ENCODE results near the gene GPR137. TPM values are rescaled to one million over a fixed set of nuclear protein-coding genes. Genes with fewer than 3 reads are reported as not detected.
A peak's percentile ranks its signal among the peaks of the same experiment; 100 is the strongest.

The GPR137 gene
- total RNA-seq, 2 donors from 2014 or later = 40.6 to 41.4 TPM

GRCh38 chr11:64334764-64335735, 49.4 kb downstream of the GPR137 start:
- H3K9me3 Mint-ChIP-seq = no peaks in the 10 kb centered on the region
- peaks cover 19% of the 10 kb centered on the region for H3K4me1 Mint-ChIP-seq
- peak overlapping the region; percentile 86 for H3K27ac Mint-ChIP-seq
- H3K27me3 Mint-ChIP-seq = no peaks in the 10 kb centered on the region
- H3K4me3 Mint-ChIP-seq = peak overlapping the region; percentile 41
- ATAC-seq (replicated peaks) = peak; percentile 75
- H3K36me3 Mint-ChIP-seq (ENCODE audit: low read depth) = peaks cover 34% of the 10 kb centered on the region

GRCh38 chr11:64337538-64338249, 52.0 kb downstream of the GPR137 start:
- H3K4me1 Mint-ChIP-seq = peaks cover 13% of the 10 kb centered on the region
- H3K4me3 Mint-ChIP-seq = peak overlapping the region; percentile 96
- ATAC-seq (replicated peaks) = no peak
- peaks cover 52% of the 10 kb centered on the region for H3K36me3 Mint-ChIP-seq (ENCODE audit: low read depth)
- H3K27me3 Mint-ChIP-seq = no peaks in the 10 kb centered on the region
- peak overlapping the region; percentile 30 for H3K27ac Mint-ChIP-seq
- no peaks in the 10 kb centered on the region for H3K9me3 Mint-ChIP-seq

- no peak for ATAC-seq (replicated peaks)
- H3K4me1 Mint-ChIP-seq = peaks cover 13% of the 10 kb centered on the region
- no peaks in the 10 kb centered on the region for H3K9me3 Mint-ChIP-seq
- peaks cover 48% of the 10 kb centered on the region for H3K36me3 Mint-ChIP-seq (ENCODE audit: low read depth)
- no peaks in the 10 kb centered on the region for H3K27me3 Mint-ChIP-seq
- peak overlapping the region; percentile 97 for H3K27ac Mint-ChIP-seq
- peak overlapping the region; percentile 96 for H3K4me3 Mint-ChIP-seq
Observed at GRCh38 chr11:64338716-64339115, 53.1 kb downstream of the GPR137 start.

Other genes with a start within 250 kb of the GPR137 start
- not detected for gene FLRT1, start 249.9 kb upstream of the GPR137 start, total RNA-seq
- 1 to 10 TPM; 5.4 to 9.6 TPM for gene MACROD1, start 119.7 kb upstream of the GPR137 start, total RNA-seq
- gene STIP1, start 99.7 kb upstream of the GPR137 start, total RNA-seq = 100 to 1,000 TPM; 259 to 462 TPM
- gene FERMT3, start 79.1 kb upstream of the GPR137 start, total RNA-seq = 100 to 1,000 TPM; 172 to 191 TPM
- 10 to 100 TPM; 20.3 to 48.4 TPM for gene TRPT1, start 59.7 kb upstream of the GPR137 start, total RNA-seq
- gene NUDT22, start 59.6 kb upstream of the GPR137 start, total RNA-seq = 10 to 100 TPM; 77.4 to 98.4 TPM
- 10 to 100 TPM; 19.9 to 39.7 TPM for gene DNAJC4, start 55.3 kb upstream of the GPR137 start, total RNA-seq
- gene VEGFB, start 51.3 kb upstream of the GPR137 start, total RNA-seq = 10 to 100 TPM; 74.1 to 83.5 TPM
- 10 to 100 TPM; 16.3 to 45.2 TPM for gene FKBP2, start 44.8 kb upstream of the GPR137 start, total RNA-seq
- 100 to 1,000 TPM; 236 to 276 TPM for gene PPP1R14B, start 38.9 kb upstream of the GPR137 start, total RNA-seq
- 10 to 100 TPM; 13.1 to 22.8 TPM for gene PLCB3, start 34.3 kb upstream of the GPR137 start, total RNA-seq
- gene BAD, start 1.2 kb upstream of the GPR137 start, total RNA-seq = 10 to 100 TPM; 21.5 to 38.5 TPM
- gene KCNK4, start 5.5 kb downstream of the GPR137 start, total RNA-seq = not detected
- gene CATSPERZ, start 14.5 kb downstream of the GPR137 start, total RNA-seq = not detected
- gene ESRRA, start 19.7 kb downstream of the GPR137 start, total RNA-seq = 10 to 100 TPM; 31.2 to 55.7 TPM
- gene TRMT112, start 31.7 kb downstream of the GPR137 start, total RNA-seq = 100 to 1,000 TPM; 157 to 218 TPM
- gene PRDX5, start 32.3 kb downstream of the GPR137 start, total RNA-seq = 100 to 1,000 TPM; 124 to 164 TPM
- 100 to 1,000 TPM; 120 to 125 TPM for gene CCDC88B, start 54.4 kb downstream of the GPR137 start, total RNA-seq
- gene RPS6KA4, start 73.3 kb downstream of the GPR137 start, total RNA-seq = 10 to 100 TPM; 14.8 to 33.3 TPM